GM23248 (cell line): ENCODE measurements around the gene C11orf16.

Experiments used
- EZH2 ChIP-seq: fragments of 200-600 bp; sonication (generic); IDR thresholded peaks from 2 replicates; pipeline ENCODE4 v1.6.1; 2018; ENCODE audit warnings: antibody characterized with exemption, mild to moderate bottlenecking; ENCODE audit not compliant: insufficient read depth, poor library complexity, severe bottlenecking
- EZH2phosphoT487 ChIP-seq: fragments of 200-600 bp; sonication (generic); IDR thresholded peaks from 2 replicates; pipeline ENCODE4 v1.6.1; 2018; ENCODE audit warnings: antibody characterized with exemption, moderate library complexity, mild to moderate bottlenecking, low read depth; ENCODE audit not compliant: insufficient read depth

DNA sequence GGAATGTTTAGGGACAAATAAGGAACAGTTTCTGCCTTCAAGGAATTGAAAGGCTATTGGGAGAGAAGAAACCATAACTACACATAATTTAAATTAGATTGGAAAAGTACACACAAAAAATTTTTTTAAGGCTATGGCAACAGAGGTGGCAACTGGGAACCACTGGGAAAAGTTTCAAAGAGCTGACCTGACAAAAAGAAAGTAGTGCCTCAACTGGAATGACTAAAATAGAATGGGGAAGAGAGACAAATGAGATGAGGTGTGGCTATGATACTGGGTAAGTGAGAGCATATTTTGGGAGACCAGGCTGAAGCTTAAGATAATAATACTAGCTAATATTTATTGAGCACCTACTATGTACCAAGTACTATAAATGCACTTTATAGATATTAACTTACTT lies 24.6 kb downstream of the C11orf16 start:
- TF ChIP-seq EZH2 (no peak), EZH2phosphoT487 (no peak)
